Activated naive CD4-positive, alpha-beta T cell treated with anti-CD3 and anti-CD28 coated beads, Interleukin-2, amount 50 U/mL, for 24 hours (primary cell): ENCODE measurements around the gene AKR1C2.
"Not testable (repeated sequence)": the region's sequence is repeated elsewhere in the genome, so short reads cannot be mapped to it uniquely, and the experiment has no call there.

Experiments
- H3K27ac Mint-ChIP-seq: one replicate; pipeline ENCODE4 v1.8.0; 2021; ENCODE audit warnings: mild to moderate bottlenecking, mixed read lengths
- H3K27me3 Mint-ChIP-seq: one replicate; pipeline ENCODE4 v1.8.0; 2021; ENCODE audit warnings: mixed read lengths
- H3K36me3 Mint-ChIP-seq: one replicate; pipeline ENCODE4 v1.8.0; 2021; ENCODE audit warnings: mixed read lengths
- H3K4me1 Mint-ChIP-seq: one replicate; pipeline ENCODE4 v1.8.0; 2021; ENCODE audit warnings: mixed read lengths
- H3K4me3 Mint-ChIP-seq: one replicate; pipeline ENCODE4 v1.8.0; 2021; ENCODE audit warnings: mild to moderate bottlenecking, mixed read lengths
- H3K9me3 Mint-ChIP-seq: one replicate; pipeline ENCODE4 v1.8.0; 2021; ENCODE audit warnings: mixed read lengths

Gene AKR1C2

GRCh38 chr10:5003127-5004029 lies at the start of gene AKR1C2:
Gene AKR1C2, minus strand, starts transcription at chr10:5003857. Its CDS starts 22 bp downstream, at chr10:5003835.
- not testable (repeated sequence) for H3K4me1 Mint-ChIP-seq, H3K36me3 Mint-ChIP-seq, H3K27me3 Mint-ChIP-seq, H3K4me3 Mint-ChIP-seq, H3K9me3 Mint-ChIP-seq, H3K27ac Mint-ChIP-seq

DNA sequence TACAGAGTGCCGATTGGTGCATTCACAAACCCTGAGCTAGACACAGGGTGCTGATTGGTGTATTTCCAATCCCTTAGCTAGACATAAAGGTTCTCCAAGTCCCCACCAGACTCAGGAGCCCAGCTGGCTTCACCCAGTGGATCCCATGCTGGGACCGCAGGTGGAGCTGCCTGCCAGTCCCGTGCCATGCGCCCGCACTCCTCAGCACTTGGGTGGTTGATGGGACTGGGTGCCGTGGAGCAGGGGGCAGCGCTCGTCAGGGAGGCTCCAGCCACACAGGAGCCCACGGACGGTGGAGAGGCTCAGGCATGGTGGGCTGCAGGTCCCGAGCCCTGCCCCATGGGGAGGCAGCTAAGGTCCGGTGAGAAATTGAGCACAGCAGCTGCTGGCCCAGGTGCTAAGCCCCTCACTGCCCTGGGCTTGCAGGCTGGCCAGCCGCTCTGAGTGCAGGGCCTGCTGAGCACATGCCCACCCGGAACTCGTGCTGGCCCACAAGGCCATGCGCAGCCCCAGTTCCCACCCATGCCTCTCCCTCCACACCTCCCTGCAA lies 49.4 kb upstream of the AKR1C2 start:
- H3K4me3 Mint-ChIP-seq, H3K36me3 Mint-ChIP-seq, H3K27ac Mint-ChIP-seq, H3K4me1 Mint-ChIP-seq, H3K9me3 Mint-ChIP-seq, H3K27me3 Mint-ChIP-seq: not testable (repeated sequence)

- no peaks in the 10 kb centered on the region for H3K9me3 Mint-ChIP-seq
- no peaks in the 10 kb centered on the region for H3K36me3 Mint-ChIP-seq
- no peaks in the 10 kb centered on the region for H3K27me3 Mint-ChIP-seq
- H3K4me3 Mint-ChIP-seq, result no peak overlapping the region
- no peaks in the 10 kb centered on the region for H3K4me1 Mint-ChIP-seq
- no peak overlapping the region for H3K27ac Mint-ChIP-seq
These were observed 44.4 kb upstream of the AKR1C2 start for GRCh38 chr10:5047912-5048628.

GRCh38 chr10:5047055-5047454 lies 43.4 kb upstream of the AKR1C2 start:
- H3K4me1 Mint-ChIP-seq, H3K27me3 Mint-ChIP-seq, H3K4me3 Mint-ChIP-seq, H3K9me3 Mint-ChIP-seq, H3K36me3 Mint-ChIP-seq, H3K27ac Mint-ChIP-seq: not testable (repeated sequence)

DNA sequence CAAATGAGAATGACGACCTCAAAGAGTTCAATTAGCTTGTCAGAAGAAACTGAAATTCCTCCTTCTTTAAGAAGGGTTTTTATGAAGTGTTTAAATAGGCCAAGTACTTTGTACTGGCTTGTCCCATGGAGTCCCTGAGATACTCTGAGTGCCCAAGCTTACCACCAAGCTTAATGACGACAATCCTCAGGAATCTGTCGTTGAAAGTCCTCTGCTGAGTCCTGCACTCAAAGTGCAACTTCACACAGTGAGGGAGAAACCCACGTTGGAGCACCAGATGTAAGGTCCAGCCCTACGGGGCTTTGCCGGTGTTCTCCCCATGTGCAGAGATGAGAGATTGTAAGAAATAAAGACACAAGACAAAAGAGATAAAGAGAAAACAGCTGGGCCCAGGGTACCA lies 42.8 kb upstream of the AKR1C2 start:
- no peaks in the 10 kb centered on the region for H3K4me1 Mint-ChIP-seq
- no peak overlapping the region for H3K27ac Mint-ChIP-seq
- H3K9me3 Mint-ChIP-seq, result no peaks in the 10 kb centered on the region
- H3K4me3 Mint-ChIP-seq, result no peak overlapping the region
- peaks cover 2% of the 10 kb centered on the region for H3K27me3 Mint-ChIP-seq
- H3K36me3 Mint-ChIP-seq, result no peaks in the 10 kb centered on the region

GRCh38 chr10:5045095-5045494 lies 41.4 kb upstream of the AKR1C2 start:
- no peak overlapping the region for H3K27ac Mint-ChIP-seq
- H3K27me3 Mint-ChIP-seq, result peaks cover 2% of the 10 kb centered on the region
- H3K4me1 Mint-ChIP-seq, result no peaks in the 10 kb centered on the region
- no peak overlapping the region for H3K4me3 Mint-ChIP-seq
- H3K36me3 Mint-ChIP-seq, result no peaks in the 10 kb centered on the region
- no peaks in the 10 kb centered on the region for H3K9me3 Mint-ChIP-seq

- H3K36me3 Mint-ChIP-seq, result no peaks in the 10 kb centered on the region
- H3K27me3 Mint-ChIP-seq, result peaks cover 2% of the 10 kb centered on the region
- H3K4me3 Mint-ChIP-seq, result no peak overlapping the region
- no peaks in the 10 kb centered on the region for H3K4me1 Mint-ChIP-seq
- no peaks in the 10 kb centered on the region for H3K9me3 Mint-ChIP-seq
- H3K27ac Mint-ChIP-seq, result no peak overlapping the region
These were observed 40.1 kb upstream of the AKR1C2 start for GRCh38 chr10:5043716-5044115.

- peaks cover 4% of the 10 kb centered on the region for H3K27me3 Mint-ChIP-seq
- H3K4me1 Mint-ChIP-seq, result no peaks in the 10 kb centered on the region
- H3K27ac Mint-ChIP-seq, result no peak overlapping the region
- no peak overlapping the region for H3K4me3 Mint-ChIP-seq
- H3K36me3 Mint-ChIP-seq, result no peaks in the 10 kb centered on the region
- no peaks in the 10 kb centered on the region for H3K9me3 Mint-ChIP-seq
These were observed 39.3 kb upstream of the AKR1C2 start for GRCh38 chr10:5042922-5043321.

- no peak overlapping the region for H3K27ac Mint-ChIP-seq
- no peak overlapping the region for H3K4me3 Mint-ChIP-seq
- no peaks in the 10 kb centered on the region for H3K9me3 Mint-ChIP-seq
These were observed 37.9 kb upstream of the AKR1C2 start for GRCh38 chr10:5041471-5042023.

DNA sequence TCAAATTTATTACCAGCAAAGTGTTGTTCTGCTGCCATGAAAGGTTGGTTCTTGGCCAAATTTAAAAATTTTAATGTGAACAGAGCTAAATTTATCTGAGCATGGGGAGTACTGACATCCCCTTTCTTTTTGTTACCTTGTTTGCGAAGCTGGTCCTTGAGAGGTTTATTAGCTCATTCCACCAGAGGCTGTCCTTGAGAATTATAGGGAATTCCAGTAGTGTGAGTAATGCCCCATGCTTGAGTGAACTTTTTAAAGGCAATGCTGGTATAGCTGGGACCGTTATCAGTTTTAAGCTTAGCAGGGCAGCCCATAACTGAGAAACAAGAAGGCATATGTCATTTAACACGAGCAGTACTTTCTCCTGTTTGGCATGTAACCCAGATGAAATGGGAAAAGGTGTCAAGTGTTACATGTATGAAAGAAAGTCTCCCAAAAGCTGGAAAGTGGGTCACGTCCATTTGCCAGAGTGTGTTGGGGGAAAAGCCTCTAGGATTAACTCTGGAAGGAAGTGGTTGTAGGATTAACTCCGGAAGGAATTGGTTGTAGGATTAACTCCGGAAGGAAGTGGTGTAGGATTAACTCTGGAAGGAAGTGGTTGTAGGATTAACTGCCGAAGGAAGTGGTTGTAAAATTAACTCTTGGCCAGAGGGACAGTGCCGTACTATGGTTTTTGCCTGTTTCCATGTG lies 37.3 kb upstream of the AKR1C2 start:
- Mint-ChIP-seq H3K36me3 (no peaks in the 10 kb centered on the region), H3K4me3 (no peak overlapping the region), H3K4me1 (no peaks in the 10 kb centered on the region), H3K9me3 (peaks cover 1% of the 10 kb centered on the region), H3K27ac (no peak overlapping the region), H3K27me3 (peaks cover 4% of the 10 kb centered on the region)

More at GRCh38 chr10:5041471-5042023, 37.9 kb upstream of the AKR1C2 start:
- no peaks in the 10 kb centered on the region for H3K36me3 Mint-ChIP-seq
- H3K27me3 Mint-ChIP-seq, result peaks cover 4% of the 10 kb centered on the region
- no peaks in the 10 kb centered on the region for H3K4me1 Mint-ChIP-seq

DNA sequence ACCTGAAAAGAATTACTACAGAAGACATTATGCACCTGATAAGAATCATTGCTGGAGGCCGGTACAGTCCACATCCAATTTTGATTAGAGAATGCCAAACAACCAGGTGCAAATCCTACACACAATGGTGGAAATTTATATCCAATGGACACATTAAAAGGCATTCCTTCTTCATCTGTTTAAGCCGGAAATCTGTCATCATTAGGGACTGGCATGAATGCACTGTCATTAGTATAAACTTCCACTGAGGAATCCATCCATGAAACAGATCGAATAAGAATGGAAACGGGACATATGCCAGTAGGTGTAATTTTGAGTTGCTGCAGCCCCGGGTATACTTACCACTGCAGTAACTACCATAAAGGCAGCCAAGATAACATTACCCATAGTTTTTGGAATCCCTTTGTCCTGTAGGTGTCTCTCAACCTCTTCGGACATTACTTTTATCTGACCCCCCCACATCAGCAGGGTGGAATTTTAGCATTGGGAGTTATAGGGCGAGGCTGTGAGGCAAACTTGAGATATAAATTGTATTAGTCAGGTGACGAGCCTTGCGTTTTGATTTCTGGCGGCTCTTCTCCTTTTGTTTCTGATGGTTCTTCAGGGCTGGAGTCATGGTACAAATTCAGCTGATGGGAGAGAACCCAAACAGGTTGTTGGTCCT lies 36.5 kb upstream of the AKR1C2 start:
- H3K9me3 Mint-ChIP-seq, result peaks cover 9% of the 10 kb centered on the region
- H3K36me3 Mint-ChIP-seq, result no peaks in the 10 kb centered on the region
- no peaks in the 10 kb centered on the region for H3K4me1 Mint-ChIP-seq
- H3K4me3 Mint-ChIP-seq, result no peak overlapping the region
- H3K27ac Mint-ChIP-seq, result no peak overlapping the region
- peaks cover 5% of the 10 kb centered on the region for H3K27me3 Mint-ChIP-seq

DNA sequence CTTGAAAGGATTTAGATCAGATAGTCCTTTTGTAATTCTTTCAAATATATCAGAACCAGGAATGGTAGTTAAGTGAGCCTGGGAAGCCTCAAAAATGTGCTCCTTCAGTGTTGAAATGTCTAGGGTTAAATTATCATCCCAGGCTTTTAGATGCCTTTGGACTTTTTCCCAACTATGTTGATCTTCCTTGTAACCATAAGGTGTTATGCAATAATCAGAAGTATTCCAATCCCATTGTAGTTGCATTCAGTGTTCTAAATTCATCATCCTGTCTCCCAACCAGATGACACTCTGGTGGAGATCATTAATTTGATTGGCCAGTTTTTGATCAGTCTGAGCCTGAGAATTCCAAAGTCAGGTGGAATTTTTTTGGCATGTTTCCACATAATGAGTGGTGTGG lies 35.1 kb upstream of the AKR1C2 start:
- Mint-ChIP-seq H3K4me3 (no peak overlapping the region), H3K36me3 (no peaks in the 10 kb centered on the region)

DNA sequence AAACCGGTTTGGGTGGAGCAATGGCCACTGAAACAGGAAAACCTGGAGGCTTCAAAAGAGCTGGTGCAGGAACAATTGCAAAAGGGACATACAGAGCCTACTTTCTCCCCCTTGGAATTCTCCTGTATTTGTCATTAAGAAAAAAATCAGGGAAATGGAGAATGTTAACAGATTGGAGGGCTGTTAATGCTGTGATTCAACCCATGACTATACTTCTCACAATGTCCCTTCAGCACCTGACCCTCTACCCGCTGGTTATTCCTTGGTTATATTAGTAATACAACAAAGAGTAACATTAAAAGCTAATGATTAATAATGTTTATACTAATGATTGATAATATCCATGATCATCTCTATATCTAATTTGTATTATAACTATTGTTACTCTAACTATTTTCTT lies 34.4 kb upstream of the AKR1C2 start:
- no peak overlapping the region for H3K27ac Mint-ChIP-seq
- H3K27me3 Mint-ChIP-seq, result peaks cover 7% of the 10 kb centered on the region
- H3K36me3 Mint-ChIP-seq, result no peaks in the 10 kb centered on the region
- H3K9me3 Mint-ChIP-seq, result peaks cover 15% of the 10 kb centered on the region
- no peaks in the 10 kb centered on the region for H3K4me1 Mint-ChIP-seq
- no peak overlapping the region for H3K4me3 Mint-ChIP-seq

More for the DNA sequence above, 35.1 kb upstream of the AKR1C2 start:
- Mint-ChIP-seq H3K9me3 (peaks cover 13% of the 10 kb centered on the region), H3K4me1 (no peaks in the 10 kb centered on the region), H3K27ac (no peak overlapping the region), H3K27me3 (peaks cover 6% of the 10 kb centered on the region)

GRCh38 chr10:5036511-5036910 lies 32.9 kb upstream of the AKR1C2 start:
- H3K27me3 Mint-ChIP-seq, result peaks cover 4% of the 10 kb centered on the region
- no peak overlapping the region for H3K4me3 Mint-ChIP-seq
- H3K36me3 Mint-ChIP-seq, result peaks cover 1% of the 10 kb centered on the region
- peaks cover 18% of the 10 kb centered on the region for H3K9me3 Mint-ChIP-seq
- no peak overlapping the region for H3K27ac Mint-ChIP-seq
- H3K4me1 Mint-ChIP-seq, result no peaks in the 10 kb centered on the region

GRCh38 chr10:5035356-5035755 lies 31.7 kb upstream of the AKR1C2 start:
- Mint-ChIP-seq H3K27ac (no peak overlapping the region), H3K9me3 (peaks cover 26% of the 10 kb centered on the region), H3K4me1 (no peaks in the 10 kb centered on the region), H3K27me3 (peaks cover 4% of the 10 kb centered on the region), H3K4me3 (no peak overlapping the region), H3K36me3 (peaks cover 1% of the 10 kb centered on the region)
